ENCODE results near the gene GSK3B.
"Not testable (repeated sequence)": the region's sequence is repeated elsewhere in the genome, so short reads cannot be mapped to it uniquely, and the experiment has no call there.

The GSK3B gene

GRCh38 chr3:119990888-119991287 is 103.4 kb downstream of the GSK3B start:
- Histone ChIP-seq H3K27me3 (replicated peaks; ENCODE audit: control insufficient read depth, insufficient read depth, low read length) (no peaks in the 10 kb centered on the region), H3K4me1 (ENCODE audit: control insufficient read depth, insufficient read depth, low read length) (peaks cover 36% of the 10 kb centered on the region), H3K36me3 (ENCODE audit: control insufficient read depth, insufficient read depth, low read length, severe bottlenecking) (peaks cover 3% of the 10 kb centered on the region), H3K9me3 (ENCODE audit: control insufficient read depth, low read length) (no peaks in the 10 kb centered on the region), H3K4me3 (ENCODE audit: low read length) (no peak overlapping the region), H3K9ac (ENCODE audit: low read length) (no peak overlapping the region)
- DNase-seq (ENCODE audit: low read depth) = peak; percentile 19

GRCh38 chr3:119989981-119990655 is 104.1 kb downstream of the GSK3B start:
- peaks cover 36% of the 10 kb centered on the region for H3K4me1 ChIP-seq (ENCODE audit: control insufficient read depth, insufficient read depth, low read length)
- H3K9me3 ChIP-seq (ENCODE audit: control insufficient read depth, low read length) = no peaks in the 10 kb centered on the region
- no peak for DNase-seq (ENCODE audit: low read depth)
- no peak overlapping the region for H3K4me3 ChIP-seq (ENCODE audit: low read length)
- H3K36me3 ChIP-seq (ENCODE audit: control insufficient read depth, insufficient read depth, low read length, severe bottlenecking) = peaks cover 3% of the 10 kb centered on the region
- no peak overlapping the region for H3K9ac ChIP-seq (ENCODE audit: low read length)
- no peaks in the 10 kb centered on the region for H3K27me3 ChIP-seq (replicated peaks; ENCODE audit: control insufficient read depth, insufficient read depth, low read length)

GRCh38 chr3:119986812-119987211 is 107.4 kb downstream of the GSK3B start:
- H3K9me3 ChIP-seq (ENCODE audit: control insufficient read depth, low read length); H3K4me3 ChIP-seq (ENCODE audit: low read length); H3K27me3 ChIP-seq (replicated peaks; ENCODE audit: control insufficient read depth, insufficient read depth, low read length); H3K9ac ChIP-seq (ENCODE audit: low read length); H3K36me3 ChIP-seq (ENCODE audit: control insufficient read depth, insufficient read depth, low read length, severe bottlenecking); DNase-seq (ENCODE audit: low read depth): not testable (repeated sequence)
- H3K4me1 ChIP-seq (ENCODE audit: control insufficient read depth, insufficient read depth, low read length) = peaks cover 18% of the 10 kb centered on the region

GRCh38 chr3:119981386-119981785 is 112.9 kb downstream of the GSK3B start:
- H3K4me1 ChIP-seq (ENCODE audit: control insufficient read depth, insufficient read depth, low read length) = no peaks in the 10 kb centered on the region
- no peak for DNase-seq (ENCODE audit: low read depth)
- H3K36me3 ChIP-seq (ENCODE audit: control insufficient read depth, insufficient read depth, low read length, severe bottlenecking) = no peaks in the 10 kb centered on the region
- no peak overlapping the region for H3K4me3 ChIP-seq (ENCODE audit: low read length)
- H3K9me3 ChIP-seq (ENCODE audit: control insufficient read depth, low read length) = no peaks in the 10 kb centered on the region
- no peak overlapping the region for H3K9ac ChIP-seq (ENCODE audit: low read length)
- H3K27me3 ChIP-seq (replicated peaks; ENCODE audit: control insufficient read depth, insufficient read depth, low read length) = no peaks in the 10 kb centered on the region

- Histone ChIP-seq H3K9ac (ENCODE audit: low read length) (no peak overlapping the region), H3K9me3 (ENCODE audit: control insufficient read depth, low read length) (no peaks in the 10 kb centered on the region), H3K4me3 (ENCODE audit: low read length) (no peak overlapping the region), H3K27me3 (replicated peaks; ENCODE audit: control insufficient read depth, insufficient read depth, low read length) (no peaks in the 10 kb centered on the region), H3K4me1 (ENCODE audit: control insufficient read depth, insufficient read depth, low read length) (no peaks in the 10 kb centered on the region), H3K36me3 (ENCODE audit: control insufficient read depth, insufficient read depth, low read length, severe bottlenecking) (no peaks in the 10 kb centered on the region)
- no peak for DNase-seq (ENCODE audit: low read depth)
Observed at GRCh38 chr3:119978554-119979208, 115.6 kb downstream of the GSK3B start.

GRCh38 chr3:119977353-119977752 is 116.9 kb downstream of the GSK3B start:
- H3K27me3 ChIP-seq (replicated peaks; ENCODE audit: control insufficient read depth, insufficient read depth, low read length) = no peaks in the 10 kb centered on the region
- DNase-seq (ENCODE audit: low read depth) = no peak
- H3K4me3 ChIP-seq (ENCODE audit: low read length) = no peak overlapping the region
- H3K9me3 ChIP-seq (ENCODE audit: control insufficient read depth, low read length) = no peaks in the 10 kb centered on the region
- H3K9ac ChIP-seq (ENCODE audit: low read length) = no peak overlapping the region
- H3K36me3 ChIP-seq (ENCODE audit: control insufficient read depth, insufficient read depth, low read length, severe bottlenecking) = no peaks in the 10 kb centered on the region
- H3K4me1 ChIP-seq (ENCODE audit: control insufficient read depth, insufficient read depth, low read length) = no peaks in the 10 kb centered on the region

GRCh38 chr3:119976214-119976613 is 118.0 kb downstream of the GSK3B start:
- Histone ChIP-seq H3K9me3 (ENCODE audit: control insufficient read depth, low read length) (no peaks in the 10 kb centered on the region), H3K27me3 (replicated peaks; ENCODE audit: control insufficient read depth, insufficient read depth, low read length) (no peaks in the 10 kb centered on the region), H3K36me3 (ENCODE audit: control insufficient read depth, insufficient read depth, low read length, severe bottlenecking) (no peaks in the 10 kb centered on the region), H3K4me3 (ENCODE audit: low read length) (no peak overlapping the region), H3K9ac (ENCODE audit: low read length) (no peak overlapping the region), H3K4me1 (ENCODE audit: control insufficient read depth, insufficient read depth, low read length) (no peaks in the 10 kb centered on the region)
- no peak for DNase-seq (ENCODE audit: low read depth)

GRCh38 chr3:119974656-119975055 is 119.6 kb downstream of the GSK3B start:
- DNase-seq (ENCODE audit: low read depth) = no peak
- H3K4me1 ChIP-seq (ENCODE audit: control insufficient read depth, insufficient read depth, low read length) = no peaks in the 10 kb centered on the region
- H3K9ac ChIP-seq (ENCODE audit: low read length) = no peak overlapping the region
- H3K27me3 ChIP-seq (replicated peaks; ENCODE audit: control insufficient read depth, insufficient read depth, low read length) = no peaks in the 10 kb centered on the region
- H3K36me3 ChIP-seq (ENCODE audit: control insufficient read depth, insufficient read depth, low read length, severe bottlenecking) = no peaks in the 10 kb centered on the region
- no peak overlapping the region for H3K4me3 ChIP-seq (ENCODE audit: low read length)
- no peaks in the 10 kb centered on the region for H3K9me3 ChIP-seq (ENCODE audit: control insufficient read depth, low read length)

GRCh38 chr3:119973018-119973646 is 121.1 kb downstream of the GSK3B start:
- Histone ChIP-seq H3K9ac (ENCODE audit: low read length) (no peak overlapping the region), H3K36me3 (ENCODE audit: control insufficient read depth, insufficient read depth, low read length, severe bottlenecking) (no peaks in the 10 kb centered on the region), H3K4me3 (ENCODE audit: low read length) (no peak overlapping the region), H3K9me3 (ENCODE audit: control insufficient read depth, low read length) (no peaks in the 10 kb centered on the region), H3K27me3 (replicated peaks; ENCODE audit: control insufficient read depth, insufficient read depth, low read length) (no peaks in the 10 kb centered on the region), H3K4me1 (ENCODE audit: control insufficient read depth, insufficient read depth, low read length) (no peaks in the 10 kb centered on the region)
- no peak for DNase-seq (ENCODE audit: low read depth)

- Histone ChIP-seq H3K4me3 (ENCODE audit: low read length) (no peak overlapping the region), H3K9me3 (ENCODE audit: control insufficient read depth, low read length) (no peaks in the 10 kb centered on the region), H3K27me3 (replicated peaks; ENCODE audit: control insufficient read depth, insufficient read depth, low read length) (no peaks in the 10 kb centered on the region), H3K9ac (ENCODE audit: low read length) (no peak overlapping the region), H3K36me3 (ENCODE audit: control insufficient read depth, insufficient read depth, low read length, severe bottlenecking) (no peaks in the 10 kb centered on the region), H3K4me1 (ENCODE audit: control insufficient read depth, insufficient read depth, low read length) (no peaks in the 10 kb centered on the region)
- DNase-seq (ENCODE audit: low read depth) = no peak
Observed at GRCh38 chr3:119969759-119970158, 124.5 kb downstream of the GSK3B start.

GRCh38 chr3:119967353-119968006 is 126.8 kb downstream of the GSK3B start:
- peaks cover 3% of the 10 kb centered on the region for H3K9me3 ChIP-seq (ENCODE audit: control insufficient read depth, low read length)
- no peaks in the 10 kb centered on the region for H3K27me3 ChIP-seq (replicated peaks; ENCODE audit: control insufficient read depth, insufficient read depth, low read length)
- no peaks in the 10 kb centered on the region for H3K36me3 ChIP-seq (ENCODE audit: control insufficient read depth, insufficient read depth, low read length, severe bottlenecking)
- H3K4me1 ChIP-seq (ENCODE audit: control insufficient read depth, insufficient read depth, low read length) = no peaks in the 10 kb centered on the region
- H3K9ac ChIP-seq (ENCODE audit: low read length) = no peak overlapping the region
- no peak overlapping the region for H3K4me3 ChIP-seq (ENCODE audit: low read length)
- DNase-seq (ENCODE audit: low read depth) = peak; percentile 7

Data from adipocyte (in vitro differentiated cells).